GM12865 (cell line): Measurements from ENCODE around the gene SYT2.
"Not testable (repeated sequence)": the region's sequence is repeated elsewhere in the genome, so short reads cannot be mapped to it uniquely, and the experiment has no call there.

Source experiments
- DNase-seq: peaks from one replicate; pipeline ENCODE4 v3.0.0; 2010; ENCODE audit warnings: low read depth
- H3K4me3 ChIP-seq: 2 replicates; pipeline ENCODE4 v1.5.1; 2011; ENCODE audit warnings: mild to moderate bottlenecking, low read depth, low read length, control low read depth
- TF ChIP-seq, protein P1 (sequence below): IDR thresholded peaks from 2 replicates; pipeline ENCODE4 v1.5.1; 2011; ENCODE audit warnings: low read length, control low read depth, low read depth, inconsistent platforms; ENCODE audit not compliant: insufficient read depth; ENCODE audit errors: missing control alignments

Gene SYT2

GRCh38 chr1:202645097-202645476, 65.2 kb downstream of the SYT2 start:
- no peak overlapping the region for H3K4me3 ChIP-seq
- TF ChIP-seq, protein P1, sequence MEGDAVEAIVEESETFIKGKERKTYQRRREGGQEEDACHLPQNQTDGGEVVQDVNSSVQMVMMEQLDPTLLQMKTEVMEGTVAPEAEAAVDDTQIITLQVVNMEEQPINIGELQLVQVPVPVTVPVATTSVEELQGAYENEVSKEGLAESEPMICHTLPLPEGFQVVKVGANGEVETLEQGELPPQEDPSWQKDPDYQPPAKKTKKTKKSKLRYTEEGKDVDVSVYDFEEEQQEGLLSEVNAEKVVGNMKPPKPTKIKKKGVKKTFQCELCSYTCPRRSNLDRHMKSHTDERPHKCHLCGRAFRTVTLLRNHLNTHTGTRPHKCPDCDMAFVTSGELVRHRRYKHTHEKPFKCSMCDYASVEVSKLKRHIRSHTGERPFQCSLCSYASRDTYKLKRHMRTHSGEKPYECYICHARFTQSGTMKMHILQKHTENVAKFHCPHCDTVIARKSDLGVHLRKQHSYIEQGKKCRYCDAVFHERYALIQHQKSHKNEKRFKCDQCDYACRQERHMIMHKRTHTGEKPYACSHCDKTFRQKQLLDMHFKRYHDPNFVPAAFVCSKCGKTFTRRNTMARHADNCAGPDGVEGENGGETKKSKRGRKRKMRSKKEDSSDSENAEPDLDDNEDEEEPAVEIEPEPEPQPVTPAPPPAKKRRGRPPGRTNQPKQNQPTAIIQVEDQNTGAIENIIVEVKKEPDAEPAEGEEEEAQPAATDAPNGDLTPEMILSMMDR = no peak
- no peak for DNase-seq

- no peak overlapping the region for H3K4me3 ChIP-seq
- TF ChIP-seq, protein P1 = no peak
- no peak for DNase-seq
These were observed 65.8 kb downstream of the SYT2 start for GRCh38 chr1:202644219-202645096.

GRCh38 chr1:202643397-202644218, 66.6 kb downstream of the SYT2 start:
- TF ChIP-seq, protein P1 = no peak
- no peak for DNase-seq
- H3K4me3 ChIP-seq = no peak overlapping the region

DNA sequence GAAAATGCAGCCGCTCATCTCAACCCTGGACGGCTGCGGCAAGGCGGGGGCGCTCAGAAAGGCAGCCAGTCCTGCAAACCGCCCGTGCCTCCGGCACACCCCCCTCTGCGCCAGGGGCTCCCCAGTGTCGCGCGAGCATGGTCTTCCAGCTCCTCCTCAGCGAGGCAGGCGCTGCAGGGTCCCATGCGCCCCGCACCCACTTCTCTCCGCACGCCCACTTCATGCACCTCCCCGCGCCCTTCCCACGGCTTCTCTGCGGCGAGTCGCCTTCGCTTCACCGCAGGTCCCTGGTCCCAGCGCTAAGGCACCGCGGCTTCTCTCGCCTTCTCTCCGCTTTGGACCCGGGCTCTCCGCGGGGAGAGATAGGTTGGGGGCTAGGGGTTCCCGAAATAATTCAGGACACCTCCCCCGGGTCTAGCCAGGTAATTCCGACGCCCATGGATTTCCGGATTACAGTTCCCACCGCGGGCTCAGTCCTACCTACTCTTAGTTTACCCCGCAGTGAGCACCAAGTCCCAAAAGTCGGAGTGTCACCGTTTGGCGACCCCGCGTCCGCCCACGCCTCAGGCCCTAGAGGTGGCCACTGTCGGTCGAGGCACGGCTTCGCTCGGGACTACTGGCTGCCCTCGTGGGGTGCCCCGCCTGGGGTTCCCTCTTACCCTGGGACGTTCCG, 67.5 kb downstream of the SYT2 start:
- TF ChIP-seq, protein P1 = no peak
- DNase-seq = no peak
- no peak overlapping the region for H3K4me3 ChIP-seq

DNA sequence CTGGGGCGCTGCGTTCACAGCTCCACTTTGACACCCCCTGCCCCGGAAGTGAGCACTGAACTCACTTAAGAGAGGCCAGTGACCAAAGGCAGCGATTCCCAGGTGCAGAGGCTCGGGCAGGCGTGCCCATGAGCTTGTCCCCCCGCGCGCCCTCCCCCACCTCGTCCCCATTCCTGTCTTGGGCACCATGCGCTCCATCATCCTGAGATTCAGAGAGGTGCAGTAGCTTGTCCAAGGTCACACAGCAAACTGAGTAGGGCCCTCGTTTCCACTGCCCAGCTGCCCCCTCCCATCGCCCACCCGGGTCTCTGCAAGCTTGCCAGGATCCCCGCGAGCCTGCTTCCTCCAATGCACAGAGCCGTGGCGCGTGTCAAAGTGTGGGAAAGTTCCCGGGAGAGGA, 68.0 kb downstream of the SYT2 start:
- no peak overlapping the region for H3K4me3 ChIP-seq
- no peak for DNase-seq
- TF ChIP-seq, protein P1 = no peak

- TF ChIP-seq, protein P1 = no peak
- H3K4me3 ChIP-seq = no peak overlapping the region
- DNase-seq = no peak
These were observed 70.8 kb downstream of the SYT2 start for GRCh38 chr1:202639500-202639899.

DNA sequence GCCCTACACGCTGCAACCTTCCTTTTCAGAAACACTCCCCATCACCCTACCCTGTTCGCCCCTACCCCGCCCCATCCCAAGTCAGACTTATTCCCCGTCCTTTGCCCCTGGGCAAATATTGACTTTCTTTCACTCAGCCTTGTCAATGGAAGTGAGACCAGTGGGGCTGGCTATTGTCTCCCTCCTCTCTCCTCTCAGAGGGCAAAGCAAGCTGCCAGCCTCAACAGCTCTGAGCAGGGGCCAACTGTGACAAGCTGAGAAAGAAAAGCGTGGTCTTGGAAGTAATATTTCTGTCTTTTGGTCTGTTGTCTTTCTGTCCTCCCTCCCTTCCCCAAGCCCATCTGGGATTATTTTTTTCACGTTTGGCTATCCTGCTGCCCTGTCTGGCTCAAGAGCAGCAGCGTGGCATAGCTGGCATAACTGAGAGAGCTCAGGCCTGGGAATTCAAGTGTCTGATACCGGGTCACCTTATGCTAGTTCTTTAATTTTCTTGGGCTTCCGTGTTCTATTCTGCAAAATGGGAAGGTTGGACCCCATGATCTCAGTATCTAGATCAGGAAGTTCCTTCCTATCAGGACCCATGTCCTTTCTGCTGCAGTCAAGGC, 71.5 kb downstream of the SYT2 start:
- H3K4me3 ChIP-seq, DNase-seq: not testable (repeated sequence)
